ENCODE data around the gene CDR2L.
"Not testable (repeated sequence)": the region's sequence is repeated elsewhere in the genome, so short reads cannot be mapped to it uniquely, and the experiment has no call there.

The CDR2L gene

DNA sequence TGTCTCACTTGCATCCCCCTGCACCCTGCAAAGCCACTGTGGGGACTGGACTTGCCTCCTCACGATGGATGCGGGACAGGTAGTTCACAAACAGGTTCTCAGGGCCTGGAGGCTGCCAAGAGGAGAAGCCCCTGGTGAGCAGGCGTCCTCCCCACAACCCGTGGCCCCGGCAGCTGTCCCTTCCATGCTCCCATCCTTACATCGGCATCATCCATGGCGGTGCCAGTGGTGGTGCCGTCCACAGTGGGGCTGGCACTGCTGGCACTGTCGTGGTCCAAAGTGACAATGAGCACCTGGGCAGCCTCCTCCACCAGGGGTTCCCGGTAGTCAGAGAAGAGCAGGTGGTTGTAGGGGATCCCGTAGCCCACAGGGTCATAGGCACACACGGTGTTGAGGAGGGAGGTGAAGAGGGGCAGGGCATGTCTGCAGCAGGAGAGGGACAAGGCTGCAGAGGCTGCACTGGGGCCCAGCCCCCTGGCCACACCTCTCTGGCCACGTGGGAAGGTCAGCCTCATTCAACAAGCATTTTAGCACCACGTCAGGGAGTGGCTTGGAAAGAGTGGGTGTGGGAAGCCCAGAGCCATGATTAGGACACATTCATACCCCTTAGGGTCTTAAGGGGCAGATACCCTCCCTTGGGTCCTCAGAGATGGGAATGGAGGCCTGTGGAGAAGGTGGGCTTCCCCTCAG, 27.5 kb upstream of the CDR2L start:
- DNase-seq (ENCODE audit: low read depth in 2 of 2): no peak

DNA sequence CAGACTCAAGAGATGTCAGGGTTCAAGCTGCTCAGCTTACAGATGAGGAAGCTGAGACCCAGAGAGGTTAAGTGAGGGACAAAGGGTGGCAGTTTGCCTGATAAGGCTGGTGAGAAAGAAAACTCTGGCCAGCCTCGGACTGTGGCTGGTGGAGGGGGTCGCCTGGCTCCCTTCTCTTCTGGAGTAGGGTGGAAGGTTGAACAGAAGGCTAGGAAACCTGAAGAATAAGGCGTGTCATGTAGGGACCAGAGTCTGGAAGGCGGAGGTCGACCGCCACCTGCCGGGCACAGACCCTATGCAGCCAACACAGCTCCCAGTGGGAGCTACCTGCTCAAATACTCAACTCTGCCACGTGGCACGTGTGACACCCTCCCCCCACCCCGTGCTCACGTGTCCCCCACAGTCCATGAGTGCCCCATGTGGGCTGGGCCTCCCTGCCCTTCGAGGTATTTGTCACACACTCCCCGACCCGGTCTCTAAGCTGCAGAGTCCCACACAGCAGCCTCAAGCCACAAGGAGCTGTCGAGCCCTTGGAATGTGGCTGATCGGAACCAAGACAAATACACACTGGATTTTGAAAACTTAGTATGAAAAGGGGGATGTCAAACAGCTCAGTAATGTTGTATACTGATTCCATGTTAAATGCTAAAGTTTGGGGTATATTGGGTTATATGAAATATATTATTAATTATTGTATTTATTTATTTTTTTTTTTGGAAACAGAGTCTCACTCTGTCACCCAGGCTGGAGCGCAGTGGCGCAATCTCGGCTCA, 26.7 kb upstream of the CDR2L start:
- DNase-seq (ENCODE audit: low read depth in 2 of 2): peak in 1 of 2 donors; percentile 55

DNA sequence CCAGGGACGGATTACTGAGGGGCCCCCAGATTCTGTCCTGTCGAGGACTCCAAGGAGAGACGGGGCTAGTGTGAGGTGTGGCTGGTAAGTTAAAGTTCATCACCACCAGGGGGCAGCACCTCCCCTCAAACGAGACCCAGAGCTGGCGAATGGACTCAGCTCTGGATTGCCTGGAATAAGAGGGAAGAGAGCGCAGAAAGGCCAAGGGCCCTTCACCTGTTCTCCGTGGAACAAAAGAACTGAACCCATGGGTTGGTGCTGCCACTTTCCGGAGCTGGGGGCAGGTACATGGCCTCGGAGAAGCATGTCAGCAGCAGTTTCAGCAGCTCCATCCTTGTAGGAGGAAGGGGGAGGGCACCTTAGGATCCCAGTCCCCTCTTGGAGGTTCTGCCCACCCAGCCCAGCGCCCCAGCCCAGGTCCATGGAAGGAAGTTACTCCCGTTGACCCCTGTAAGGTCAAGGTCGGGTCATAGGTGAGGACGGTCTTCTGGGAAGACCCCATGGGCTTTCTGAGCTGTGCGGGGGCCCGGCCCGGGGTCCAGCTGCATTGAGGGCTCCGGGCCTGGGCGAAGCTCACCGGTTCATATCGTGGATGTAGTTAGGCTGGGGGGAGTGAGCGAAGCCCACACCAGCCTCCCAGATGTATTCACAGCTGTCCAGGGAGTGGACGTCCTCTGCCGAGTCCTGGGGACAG, 25.6 kb upstream of the CDR2L start:
- peak; percentile 85 for DNase-seq (ENCODE audit: low read depth in 2 of 2)

DNA sequence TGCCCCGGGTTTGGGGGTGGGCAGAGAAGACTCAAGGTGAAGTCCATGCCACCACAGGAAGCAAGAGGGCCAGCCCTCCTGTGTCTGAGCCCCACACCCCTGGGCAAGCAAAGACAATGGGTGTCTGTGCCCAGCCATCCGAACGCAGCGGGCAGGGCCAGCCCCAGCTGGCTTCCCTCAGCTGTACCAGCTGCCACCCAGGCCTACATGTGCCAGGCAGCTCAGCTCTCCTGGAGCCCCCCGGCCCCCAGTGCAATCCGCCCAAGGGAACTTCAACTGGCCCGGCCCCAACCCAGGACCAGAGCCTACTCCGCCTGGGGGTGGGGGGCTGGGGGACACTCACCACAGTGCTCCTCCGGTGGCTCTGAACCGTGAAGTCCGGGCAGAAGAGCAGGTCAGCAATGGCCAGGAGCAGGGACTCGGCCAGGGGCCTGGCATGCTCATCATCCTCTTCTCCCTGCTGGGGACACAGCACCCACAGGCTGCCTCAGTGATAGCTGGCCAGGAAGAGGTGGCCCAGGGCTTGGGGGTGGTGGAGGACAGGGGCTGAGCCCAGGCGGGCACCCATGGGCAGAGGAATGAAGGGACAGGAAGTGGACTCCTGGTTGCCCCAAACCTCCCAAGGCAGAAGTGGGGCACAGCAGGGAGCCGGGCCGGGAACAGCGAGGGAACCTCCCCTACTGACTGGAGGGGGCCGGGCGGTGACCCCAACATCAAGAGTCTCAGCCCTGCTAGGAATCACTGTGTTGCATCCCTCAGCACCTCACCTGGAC, 24.6 kb upstream of the CDR2L start:
- DNase-seq (ENCODE audit: low read depth in 2 of 2): no peak

DNA sequence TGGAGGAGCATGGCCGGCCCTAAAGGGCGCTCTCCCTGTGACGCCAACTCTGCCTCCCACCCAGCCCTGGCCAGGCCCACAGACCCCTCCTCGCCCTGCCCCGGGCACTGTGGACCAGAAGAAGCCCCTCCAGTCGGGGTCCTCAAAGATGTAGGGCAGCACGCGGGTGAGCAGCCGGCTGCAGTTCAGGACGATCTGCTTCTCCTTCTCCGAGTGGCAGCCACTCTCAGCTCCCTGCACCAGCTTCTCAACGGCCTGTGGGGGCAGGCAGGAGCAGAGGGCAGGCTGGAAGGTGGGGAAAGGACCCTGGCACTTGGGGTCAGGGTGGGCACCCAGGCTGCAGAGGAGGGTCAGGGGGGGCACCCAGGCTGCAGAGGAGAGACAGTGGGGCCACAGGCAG, 23.8 kb upstream of the CDR2L start:
- DNase-seq (ENCODE audit: low read depth in 2 of 2): no peak

DNA sequence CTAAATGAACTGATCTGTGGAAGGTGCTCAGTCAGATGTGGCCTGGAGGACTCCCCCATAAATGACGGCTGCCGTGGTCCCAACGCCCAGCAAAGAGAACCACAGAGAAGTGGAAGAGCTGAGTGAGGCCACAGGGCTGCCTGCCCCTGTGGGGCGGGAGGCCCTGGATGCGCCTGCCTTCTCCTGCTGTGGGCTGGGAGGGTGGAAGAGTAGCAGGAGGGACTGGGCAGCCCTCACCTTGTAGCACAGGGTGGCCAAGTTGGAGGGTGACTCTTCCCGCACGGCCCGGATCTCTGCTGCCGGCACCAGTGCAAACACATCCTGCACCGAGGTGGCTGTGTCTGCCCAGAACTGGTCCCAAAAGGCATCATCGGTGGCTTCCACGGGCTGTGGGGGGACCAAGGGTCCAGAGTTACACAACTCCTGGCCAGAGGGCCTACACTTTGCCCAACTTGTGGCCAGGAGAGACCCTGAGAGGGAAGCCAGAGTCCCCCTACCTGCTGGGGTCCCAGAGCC, 23.1 kb upstream of the CDR2L start:
- no peak for DNase-seq (ENCODE audit: low read depth in 2 of 2)

DNA sequence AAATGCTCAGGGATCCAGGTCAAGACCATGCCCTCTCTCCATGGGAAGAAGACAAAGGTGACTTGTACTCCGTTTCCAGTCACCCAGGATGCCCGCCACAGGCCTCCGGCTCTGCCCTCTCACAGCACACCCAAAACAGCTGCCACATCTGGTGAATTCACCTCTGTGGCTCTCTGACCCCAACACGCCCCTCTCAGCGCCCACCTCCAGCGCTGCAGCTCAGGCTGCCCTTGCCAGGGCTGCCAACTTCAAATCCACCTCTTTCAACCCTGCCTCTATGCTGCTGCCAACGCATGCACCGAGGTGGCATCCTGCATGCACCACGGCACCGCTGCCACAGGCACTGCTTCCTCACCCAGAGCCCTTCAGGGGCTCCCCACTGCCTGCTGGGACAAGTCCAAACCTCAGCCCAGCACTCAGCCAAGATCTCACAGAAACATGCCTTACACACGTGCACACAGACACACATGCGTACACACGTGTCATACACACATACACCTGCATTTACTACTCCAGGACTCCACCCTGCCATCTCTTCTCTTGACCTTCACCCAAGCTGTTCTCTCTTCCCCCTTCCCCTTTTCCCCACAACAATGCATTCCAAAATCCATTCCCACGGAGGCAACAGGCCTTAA, 22.3 kb upstream of the CDR2L start:
- no peak for DNase-seq (ENCODE audit: low read depth in 2 of 2)

DNA sequence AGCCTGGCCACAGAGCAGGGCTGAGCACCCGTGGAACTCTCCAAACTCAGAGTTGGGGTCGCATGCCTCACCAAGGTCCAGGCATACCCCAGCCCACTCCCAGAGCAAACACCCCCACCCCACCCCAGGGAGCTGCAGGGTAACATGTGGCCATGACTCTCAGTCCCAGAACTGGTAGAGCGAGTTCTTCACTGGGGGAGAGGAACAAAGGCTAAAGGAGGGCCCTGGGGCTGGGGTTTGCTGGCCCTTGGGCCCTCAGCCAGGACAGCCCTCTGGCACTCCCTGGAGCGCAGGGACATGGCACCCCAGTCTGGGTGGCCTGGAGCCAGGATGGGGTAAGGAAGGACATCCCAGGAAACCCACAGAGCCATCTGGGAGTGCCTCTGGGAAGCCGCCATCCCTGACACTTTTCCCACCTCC, 19.1 kb upstream of the CDR2L start:
- no peak for DNase-seq (ENCODE audit: low read depth in 2 of 2)

DNA sequence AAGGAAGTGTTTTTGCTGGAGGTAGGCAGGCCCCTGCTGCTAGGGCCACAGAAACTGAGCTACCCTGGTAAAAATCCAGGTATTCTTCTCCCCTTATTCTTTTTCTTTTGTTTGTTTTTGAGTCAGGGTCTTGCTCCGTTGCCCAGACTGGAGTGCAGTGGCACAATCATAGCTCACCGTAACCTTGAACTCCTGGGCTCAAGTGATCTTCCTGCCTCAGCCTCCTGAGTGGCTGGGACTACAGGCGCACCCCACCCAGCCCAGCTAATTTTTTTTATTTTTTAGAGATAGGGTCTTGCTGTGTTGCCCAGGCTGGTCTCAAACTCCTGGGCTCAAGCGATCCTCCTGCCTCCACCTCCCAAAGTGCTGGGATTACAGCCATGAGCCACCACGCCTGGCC, 17.9 kb upstream of the CDR2L start:
- not testable (repeated sequence) for DNase-seq (ENCODE audit: low read depth in 2 of 2)

DNA sequence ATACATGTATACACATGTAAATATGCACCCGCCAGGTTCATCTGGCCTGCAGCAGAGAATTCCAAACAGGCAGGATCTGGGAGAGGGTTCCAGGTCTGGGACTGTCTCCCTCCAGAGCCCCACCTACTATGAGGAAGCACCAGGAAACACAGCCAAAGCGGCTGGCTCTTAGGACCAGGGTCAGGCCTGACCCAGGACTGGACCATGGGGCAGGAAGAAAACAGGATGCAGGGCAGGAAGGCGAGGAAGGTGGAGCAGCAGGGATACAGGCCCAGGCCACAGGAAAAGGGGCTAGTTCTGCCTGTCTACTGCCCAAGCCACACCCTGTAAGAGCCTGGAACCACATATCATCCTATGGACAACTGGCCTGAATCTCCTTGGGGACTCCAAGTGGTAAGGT, 17.0 kb upstream of the CDR2L start:
- DNase-seq (ENCODE audit: low read depth in 2 of 2): no peak

DNA sequence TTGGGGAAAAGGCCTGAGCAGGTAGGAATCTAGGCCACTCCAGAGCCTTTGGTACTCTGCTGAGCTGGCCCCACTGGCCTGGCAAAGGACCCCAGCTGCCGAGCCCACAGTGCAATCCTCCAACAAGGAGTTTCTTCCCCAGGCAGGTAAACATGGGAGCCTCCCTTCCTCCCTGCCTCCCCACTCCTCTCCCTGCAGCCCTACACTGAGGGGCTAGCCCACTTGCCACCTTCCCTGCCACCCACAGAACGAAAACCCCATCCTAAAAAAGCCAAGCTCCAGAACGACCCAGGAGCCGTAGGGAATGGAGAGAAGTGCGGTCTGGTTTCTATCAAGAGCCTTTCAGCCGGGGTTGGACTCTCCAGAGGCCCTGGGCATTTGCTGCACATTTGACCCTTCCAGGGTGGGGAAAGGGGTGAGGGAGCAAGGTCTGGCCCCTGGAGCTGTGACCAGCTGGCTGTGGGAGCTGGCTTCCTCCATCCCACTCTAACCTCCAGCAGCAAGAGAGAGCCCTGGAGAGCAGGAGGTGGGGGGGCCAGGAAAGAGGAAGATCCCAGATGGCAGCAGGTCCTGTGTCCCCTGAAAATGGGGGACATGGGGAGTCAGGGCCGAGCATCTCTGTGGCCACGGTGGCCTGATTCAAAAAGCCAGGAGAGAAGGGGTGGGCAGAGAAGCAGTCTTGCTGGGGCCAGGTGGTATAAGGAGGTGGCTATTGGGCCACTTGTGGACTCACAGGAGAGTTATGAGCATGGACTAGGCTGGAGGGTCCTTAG, 16.2 kb upstream of the CDR2L start:
- no peak for DNase-seq (ENCODE audit: low read depth in 2 of 2)

DNA sequence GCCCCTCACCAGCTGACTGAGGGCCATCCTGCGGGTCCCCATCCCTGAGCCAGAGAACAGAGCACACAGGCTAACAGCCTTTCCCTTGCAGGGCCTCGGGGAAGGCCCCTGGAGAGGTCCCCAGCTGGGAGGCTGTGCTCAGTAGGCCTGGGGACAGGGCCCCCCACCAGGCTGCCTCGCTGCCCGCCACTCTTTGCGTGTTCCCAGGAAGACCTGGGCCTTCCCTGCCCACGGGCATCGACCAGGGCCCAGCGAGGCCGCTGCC, 15.7 kb upstream of the CDR2L start:
- DNase-seq (ENCODE audit: low read depth in 2 of 2): no peak

DNA sequence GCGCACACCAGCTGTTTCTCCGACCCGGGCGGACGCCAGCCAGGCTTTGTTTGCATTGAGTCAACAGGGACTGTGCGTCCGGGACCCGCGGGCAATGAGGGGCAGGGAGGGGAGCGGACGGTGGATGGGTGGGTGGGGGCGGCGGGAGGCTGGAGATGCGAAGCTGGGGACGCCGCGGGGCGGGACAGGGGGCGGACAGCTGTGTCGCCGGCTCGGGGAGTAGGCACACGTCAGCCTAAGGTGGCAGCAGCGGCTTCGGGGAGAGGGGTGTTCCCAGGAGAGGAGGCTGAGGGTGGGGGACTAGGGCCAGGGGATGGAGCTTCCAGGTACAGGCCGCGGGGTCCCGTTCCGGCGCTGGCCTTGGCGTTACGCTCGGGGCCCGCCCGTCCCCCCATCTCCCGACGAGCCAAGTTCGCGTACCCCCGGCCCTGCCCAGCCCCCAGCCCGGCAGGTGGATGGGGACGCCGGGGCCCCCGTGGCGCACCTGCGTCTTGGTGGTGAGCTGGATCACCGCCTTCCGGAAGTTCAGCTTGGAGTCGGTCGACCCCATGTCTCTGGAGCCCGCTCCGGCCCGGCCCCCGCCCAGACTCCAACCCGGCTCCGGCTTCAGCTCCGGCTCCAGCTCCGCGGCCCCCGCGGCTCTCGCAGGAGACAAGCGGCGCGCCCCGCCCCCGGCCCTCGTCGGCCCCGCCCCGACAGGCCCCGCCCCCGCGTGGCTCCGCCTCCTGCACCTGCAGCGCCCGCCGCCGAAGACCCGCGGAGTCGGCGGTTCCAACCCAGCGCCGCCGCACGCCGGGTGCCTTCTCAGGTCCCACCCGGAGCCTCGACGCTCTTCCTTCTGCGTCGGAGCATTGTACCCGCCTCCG, 15.1 kb upstream of the CDR2L start, which contains the start of gene HID1:
HID1 (minus strand) TSS at position 653 of the 866 bp plus-strand sequence; CDS start at position 550, 103 bp downstream.
- peak; percentile 69 for DNase-seq (ENCODE audit: low read depth in 2 of 2)

DNA sequence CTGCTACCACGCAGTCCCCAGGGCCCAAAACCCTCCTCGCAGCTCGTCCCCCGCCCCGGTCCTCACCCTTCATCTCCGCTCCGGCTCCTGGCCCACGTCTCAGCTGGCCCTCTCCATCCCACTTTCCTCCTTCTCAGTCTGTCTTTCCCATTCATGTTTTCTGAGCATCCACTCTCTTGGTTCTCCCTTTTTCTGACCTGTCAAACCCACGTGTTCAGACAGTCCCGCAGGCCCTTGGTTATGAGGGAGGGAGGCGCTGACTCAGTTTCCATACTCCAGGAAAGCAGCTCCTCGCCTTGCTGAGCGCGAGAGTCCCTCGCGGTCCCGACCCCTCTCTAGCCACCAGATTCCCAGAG, 14.5 kb upstream of the CDR2L start:
- no peak for DNase-seq (ENCODE audit: low read depth in 2 of 2)

DNA sequence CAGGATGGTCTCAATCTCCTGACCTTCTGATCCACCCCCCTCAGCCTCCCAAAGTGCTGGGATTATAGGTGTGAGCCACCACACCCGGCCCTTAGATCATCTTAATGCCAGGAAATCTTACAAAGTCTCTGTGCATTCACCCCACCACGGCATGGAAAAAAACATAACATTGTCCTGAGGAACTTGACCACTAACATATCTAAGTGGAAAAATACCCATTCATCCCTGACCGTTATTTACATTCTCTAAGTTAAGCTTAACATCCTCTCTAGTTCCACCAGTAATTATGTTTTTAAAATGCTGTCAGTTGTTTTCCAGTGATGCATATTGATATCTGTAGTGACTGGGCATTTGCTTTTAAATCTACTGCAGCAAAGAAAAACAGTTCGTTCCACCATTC, 11.5 kb upstream of the CDR2L start:
- no peak for DNase-seq (ENCODE audit: low read depth in 2 of 2)

DNA sequence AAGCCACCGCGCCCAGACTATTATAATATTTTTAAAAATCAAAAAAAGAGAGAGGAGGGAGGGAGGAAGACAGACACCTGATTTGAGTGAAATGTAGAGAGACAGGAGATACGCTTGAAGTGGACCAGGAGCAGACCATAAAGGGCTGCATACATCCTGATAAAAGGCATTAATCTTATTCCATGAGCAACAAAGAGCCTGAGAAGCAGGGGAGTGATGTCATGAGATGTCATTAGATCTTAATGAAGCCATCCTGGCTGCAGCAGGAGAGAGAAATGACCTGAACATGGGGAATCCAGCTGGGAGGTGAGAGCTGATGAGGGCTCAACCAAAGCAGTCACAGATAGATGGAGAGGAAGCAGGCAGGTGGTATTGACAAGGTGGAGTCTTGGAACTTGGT, 9.6 kb upstream of the CDR2L start:
- DNase-seq (ENCODE audit: low read depth in 2 of 2): no peak

DNA sequence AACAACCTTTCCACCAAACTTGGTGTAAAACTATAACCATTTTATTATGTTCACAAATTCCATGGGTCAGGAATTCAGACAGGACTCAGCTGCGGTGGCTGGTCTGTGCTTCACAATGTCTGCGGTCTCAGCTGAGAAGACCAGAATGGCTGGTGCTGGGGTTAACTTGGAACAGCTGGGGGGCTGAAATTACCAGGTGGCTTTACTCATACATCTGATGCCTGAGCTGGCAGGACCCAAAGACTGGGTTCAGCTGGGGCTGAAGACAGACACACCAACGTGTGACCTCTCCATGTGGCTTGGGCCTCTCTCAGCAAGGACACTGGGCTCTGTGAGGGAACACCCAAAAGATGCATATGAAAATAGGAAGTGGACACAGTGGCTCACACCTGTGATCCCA, 9.2 kb upstream of the CDR2L start:
- no peak for DNase-seq (ENCODE audit: low read depth in 2 of 2)

DNA sequence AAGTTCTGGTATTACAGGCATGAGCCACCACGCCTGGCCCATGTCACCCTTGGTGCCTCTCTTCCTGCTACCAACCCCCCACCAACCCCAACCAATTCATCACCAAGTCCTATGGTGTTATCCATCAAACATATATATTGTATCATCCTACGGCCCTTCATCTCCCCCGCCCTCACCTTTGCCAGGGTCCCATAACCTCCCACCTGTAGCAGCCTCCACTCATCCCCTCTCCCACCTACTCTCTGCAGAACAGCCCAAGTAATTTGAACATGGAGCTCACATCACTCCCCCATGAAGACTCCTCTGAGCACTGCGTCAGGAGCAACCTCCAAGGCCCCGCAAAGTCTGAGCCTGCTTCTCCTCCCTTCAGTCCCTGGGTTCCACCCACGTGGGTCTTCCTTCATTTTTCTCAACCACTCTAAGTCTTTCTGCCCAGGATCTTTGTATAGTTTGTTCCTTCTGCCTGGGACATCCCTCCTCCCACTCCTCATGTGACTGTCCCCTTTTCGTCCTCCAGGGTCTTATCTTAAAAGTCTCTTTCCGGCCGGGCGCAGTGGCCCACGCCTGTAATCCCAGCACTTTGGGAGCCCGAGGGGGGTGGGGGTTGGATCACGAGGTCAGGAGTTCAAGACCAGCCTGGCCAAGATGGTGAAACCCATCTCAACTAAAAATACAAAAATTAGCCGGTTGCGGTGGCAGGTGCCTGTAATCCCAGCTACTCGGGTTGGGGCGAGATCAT, 7.9 kb upstream of the CDR2L start:
- no peak for DNase-seq (ENCODE audit: low read depth in 2 of 2)

DNA sequence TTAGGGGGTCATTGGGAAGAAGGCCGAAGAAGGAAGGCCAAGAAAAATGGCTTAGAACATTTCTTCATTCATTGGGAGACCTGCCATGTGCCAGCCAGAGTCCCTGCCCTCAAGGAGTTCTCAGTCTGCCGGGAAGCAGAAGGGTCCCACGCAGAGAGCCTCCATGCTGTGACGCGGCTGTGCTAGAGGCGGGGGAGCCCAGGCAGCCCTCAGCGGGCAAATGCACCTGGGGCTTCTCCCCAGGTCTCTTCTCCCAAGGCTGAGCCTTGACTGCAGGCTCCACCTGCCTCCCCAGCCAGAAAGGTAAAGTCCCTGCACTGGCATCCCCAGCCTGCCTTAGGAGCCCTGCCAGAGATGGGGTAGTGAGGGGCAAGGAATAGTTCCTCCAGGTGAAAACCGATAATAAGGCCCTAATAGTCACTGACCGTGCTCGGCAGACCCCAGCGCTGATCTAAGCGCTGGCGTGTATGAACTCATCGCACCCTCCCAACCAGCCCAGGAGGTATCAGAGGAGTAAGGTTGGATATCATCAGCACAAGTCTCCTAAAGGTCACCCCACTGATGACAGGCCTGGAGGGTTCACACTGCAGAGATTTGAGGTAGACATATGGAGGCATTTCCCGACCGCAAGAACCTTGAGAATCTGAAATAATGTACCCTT, 6.0 kb upstream of the CDR2L start:
- DNase-seq (ENCODE audit: low read depth in 2 of 2): no peak

Data from activated CD4-positive, alpha-beta T cell treated with anti-CD3 and anti-CD28 coated beads for 24 hours (primary cell).